Right atrium auricular region (tissue), 2 donors: ENCODE data around the gene ARID2. TPM values are rescaled to one million over a fixed set of nuclear protein-coding genes. Genes with fewer than 3 reads are reported as not detected.

Experiments
- DNase-seq: peaks from one replicate; pipeline ENCODE4 v3.0.0-alpha.2; 2019; ENCODE audit warnings: low spot score
- H3K27ac ChIP-seq, 2 donors: fragments of 200-600 bp; sonication (generic); 1 replicate in 1 of 2; 2 replicates in 1 of 2; pipeline ENCODE4 v1.5.1; 2016 to 2019
- H3K27me3 ChIP-seq, 2 donors: fragments of 200-600 bp; sonication (generic); one replicate each; pipeline versions ENCODE4 v1.5.1 to v1.6.0; 2017 to 2019
- H3K36me3 ChIP-seq: fragments of 200-600 bp; sonication (generic); one replicate; pipeline ENCODE4 v1.5.1; 2016
- H3K4me1 ChIP-seq, 2 donors: fragments of 200-600 bp; sonication (generic); one replicate each; pipeline versions ENCODE4 v1.5.1 to v1.6.0; 2017 to 2019
- H3K4me3 ChIP-seq, 2 donors: fragments of 200-600 bp; sonication (generic); 1 replicate in 1 of 2; 2 replicates in 1 of 2; pipeline ENCODE4 v1.5.1; 2017 to 2019; ENCODE audit warnings: mild to moderate bottlenecking in 1 of 2, moderate library complexity in 1 of 2
- H3K9me3 ChIP-seq, 2 donors: fragments of 200-600 bp; sonication (generic); one replicate each; pipeline ENCODE4 v1.5.1; 2019
- total RNA-seq, 2 donors: library from RNA; depleted of rRNA; stranded (reverse); fragments of >200 nt; gene quantifications; one replicate each; pipeline ENCODE4 v1.1.0, GENCODE V29; 2016
- TF ChIP-seq, protein P1 (sequence below), 2 donors: fragments of 200-600 bp; sonication (generic); IDR thresholded peaks; one replicate each; pipeline ENCODE4 v1.5.1; 2019; ENCODE audit warnings: antibody characterized with exemption in 2 of 2

Gene ARID2
- total RNA-seq, 2 donors from 2014 or later = 13.7 to 19.5 TPM

DNA sequence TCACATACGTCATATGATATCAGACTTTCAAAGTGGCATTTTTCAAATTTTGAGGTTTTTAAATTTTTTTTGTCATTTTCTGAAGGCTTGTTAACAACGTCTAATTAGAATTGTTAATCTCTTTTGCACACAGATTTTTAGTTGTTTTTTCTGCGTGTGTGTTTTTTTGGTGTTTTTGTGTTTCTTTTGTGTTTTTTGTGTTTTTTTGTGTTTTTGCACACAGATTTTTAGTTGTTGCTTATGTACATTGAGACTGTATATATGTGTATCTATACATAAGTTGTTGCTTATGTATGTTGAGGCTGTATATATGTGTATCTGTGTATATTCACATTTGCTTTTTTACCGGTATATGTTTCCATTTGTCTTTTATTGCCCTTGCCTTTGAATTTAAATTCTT is 30.8 kb downstream of the ARID2 start:
- Histone ChIP-seq H3K27ac (no peak overlapping the region), H3K4me1 (peaks cover 0 to 17% of the 10 kb centered on the region in 2 donors), H3K36me3 (no peaks in the 10 kb centered on the region), H3K27me3 (no peaks in the 10 kb centered on the region), H3K4me3 (no peak overlapping the region), H3K9me3 (no peaks in the 10 kb centered on the region)
- DNase-seq = no peak
- TF ChIP-seq, protein P1, sequence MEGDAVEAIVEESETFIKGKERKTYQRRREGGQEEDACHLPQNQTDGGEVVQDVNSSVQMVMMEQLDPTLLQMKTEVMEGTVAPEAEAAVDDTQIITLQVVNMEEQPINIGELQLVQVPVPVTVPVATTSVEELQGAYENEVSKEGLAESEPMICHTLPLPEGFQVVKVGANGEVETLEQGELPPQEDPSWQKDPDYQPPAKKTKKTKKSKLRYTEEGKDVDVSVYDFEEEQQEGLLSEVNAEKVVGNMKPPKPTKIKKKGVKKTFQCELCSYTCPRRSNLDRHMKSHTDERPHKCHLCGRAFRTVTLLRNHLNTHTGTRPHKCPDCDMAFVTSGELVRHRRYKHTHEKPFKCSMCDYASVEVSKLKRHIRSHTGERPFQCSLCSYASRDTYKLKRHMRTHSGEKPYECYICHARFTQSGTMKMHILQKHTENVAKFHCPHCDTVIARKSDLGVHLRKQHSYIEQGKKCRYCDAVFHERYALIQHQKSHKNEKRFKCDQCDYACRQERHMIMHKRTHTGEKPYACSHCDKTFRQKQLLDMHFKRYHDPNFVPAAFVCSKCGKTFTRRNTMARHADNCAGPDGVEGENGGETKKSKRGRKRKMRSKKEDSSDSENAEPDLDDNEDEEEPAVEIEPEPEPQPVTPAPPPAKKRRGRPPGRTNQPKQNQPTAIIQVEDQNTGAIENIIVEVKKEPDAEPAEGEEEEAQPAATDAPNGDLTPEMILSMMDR (IDR thresholded peaks at IDR 0.05) = no peak

GRCh38 chr12:45762185-45763110 is 32.9 kb downstream of the ARID2 start:
- no peaks in the 10 kb centered on the region for H3K9me3 ChIP-seq
- H3K4me1 ChIP-seq = peaks cover 0 to 12% of the 10 kb centered on the region in 2 donors
- no peak for DNase-seq
- H3K36me3 ChIP-seq = no peaks in the 10 kb centered on the region
- TF ChIP-seq, protein P1 (IDR thresholded peaks at IDR 0.05) = peak; percentile 29 to 66
- no peak overlapping the region for H3K27ac ChIP-seq
- no peak overlapping the region for H3K4me3 ChIP-seq
- H3K27me3 ChIP-seq = no peaks in the 10 kb centered on the region

GRCh38 chr12:45763381-45763780 is 33.9 kb downstream of the ARID2 start:
- Histone ChIP-seq H3K9me3 (no peaks in the 10 kb centered on the region), H3K4me3 (no peak overlapping the region), H3K27ac (no peak overlapping the region), H3K27me3 (no peaks in the 10 kb centered on the region), H3K36me3 (no peaks in the 10 kb centered on the region), H3K4me1 (peaks cover 0 to 12% of the 10 kb centered on the region in 2 donors)
- TF ChIP-seq, protein P1 (IDR thresholded peaks at IDR 0.05) = no peak
- no peak for DNase-seq

DNA sequence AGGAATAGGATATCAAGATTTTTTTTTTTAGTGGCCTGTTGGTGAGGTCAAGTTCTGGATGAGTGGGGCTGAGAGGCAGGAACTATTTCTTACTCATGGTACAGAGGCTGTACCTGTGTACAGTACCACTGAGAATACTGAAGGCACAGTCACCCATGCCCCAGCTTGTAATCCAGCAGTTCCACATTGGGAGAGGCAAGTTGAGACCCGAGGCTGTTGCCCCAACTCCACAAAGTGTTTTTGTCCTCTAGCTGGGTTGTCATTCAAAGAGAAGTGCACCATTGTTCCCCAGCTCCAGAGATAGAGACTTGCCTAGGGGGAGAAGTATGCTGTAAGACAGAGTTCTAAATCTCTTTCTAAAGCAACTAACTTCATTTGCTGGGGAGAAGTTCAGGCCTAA is 38.7 kb downstream of the ARID2 start:
- Histone ChIP-seq H3K27ac (no peak overlapping the region), H3K9me3 (no peaks in the 10 kb centered on the region), H3K36me3 (no peaks in the 10 kb centered on the region), H3K4me3 (no peak overlapping the region), H3K27me3 (no peaks in the 10 kb centered on the region), H3K4me1 (no peaks in the 10 kb centered on the region)
- TF ChIP-seq, protein P1 (IDR thresholded peaks at IDR 0.05) = no peak
- no peak for DNase-seq

DNA sequence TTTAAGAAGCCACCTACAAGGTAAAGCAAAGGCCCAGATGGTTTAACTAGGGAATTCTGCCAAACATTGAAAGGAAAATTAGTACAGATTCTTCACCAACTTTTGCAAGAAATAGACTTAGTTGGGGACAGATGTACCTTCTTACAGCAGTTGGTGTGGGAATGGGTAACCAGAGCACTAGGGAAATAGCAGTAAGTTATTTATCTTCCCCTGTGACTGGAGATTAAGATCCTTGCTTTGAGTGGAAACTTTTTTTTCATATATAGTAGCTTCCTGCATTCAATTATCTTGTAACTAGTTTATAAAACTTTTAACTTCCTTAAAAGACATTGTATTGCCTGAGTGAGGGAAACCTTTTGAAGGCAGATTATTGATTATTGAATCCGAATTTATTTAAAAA is 44.2 kb downstream of the ARID2 start:
- H3K9me3 ChIP-seq = no peaks in the 10 kb centered on the region
- peaks cover 0 to 21% of the 10 kb centered on the region in 2 donors for H3K4me1 ChIP-seq
- DNase-seq = no peak
- H3K27ac ChIP-seq = no peak overlapping the region
- H3K4me3 ChIP-seq = no peak overlapping the region
- H3K27me3 ChIP-seq = no peaks in the 10 kb centered on the region
- no peaks in the 10 kb centered on the region for H3K36me3 ChIP-seq
- TF ChIP-seq, protein P1 (IDR thresholded peaks at IDR 0.05) = no peak
